Measurements from ENCODE around the gene SPINK4. TPM values are rescaled to one million over a fixed set of nuclear protein-coding genes. Genes with fewer than 3 reads are reported as not detected.

Gene SPINK4
- total and polyA plus RNA-seq, 4 donors, result not detected

DNA sequence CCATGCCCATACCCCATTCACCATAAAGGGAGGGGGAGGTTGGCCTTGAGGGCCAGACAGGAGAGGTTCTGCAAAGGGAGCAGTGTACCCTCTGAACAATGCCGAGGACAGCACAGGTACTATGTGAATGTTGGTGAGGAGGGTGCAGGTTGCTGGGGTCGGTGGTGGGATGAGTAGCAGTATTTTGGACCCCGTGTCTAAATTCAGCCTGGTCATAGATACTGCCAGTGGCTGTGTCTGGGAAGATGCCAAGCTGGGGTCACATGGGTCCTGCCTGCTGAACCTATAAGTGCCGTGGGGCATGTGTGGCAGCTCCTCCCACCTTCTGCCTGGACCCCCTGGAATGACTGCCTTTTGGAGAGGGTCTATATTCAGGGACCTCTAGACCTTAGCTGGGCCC lies 11.4 kb upstream of the SPINK4 start:
- H3K9me3 ChIP-seq (ENCODE audit: control insufficient read depth, insufficient read depth, low read length), result no peaks in the 10 kb centered on the region
- H3K36me3 ChIP-seq (ENCODE audit: control insufficient read depth, insufficient read depth, low read length), result no peaks in the 10 kb centered on the region
- WGBS (ENCODE audit: insufficient coverage), result 80% methylated on average over 4 of the region's 4 CpGs
- DNase-seq (ENCODE audit: low read depth in 4 of 6, low spot score in 6 of 6), result no peak
- no peak overlapping the region for H3K4me3 ChIP-seq (ENCODE audit: low read depth, low read length)
- peaks cover 4% of the 10 kb centered on the region for H3K27me3 ChIP-seq (ENCODE audit: control insufficient read depth, insufficient read depth, low read length)
- H3K27ac ChIP-seq (ENCODE audit: low read depth, low read length), result no peak overlapping the region
- no peaks in the 10 kb centered on the region for H3K4me1 ChIP-seq (ENCODE audit: control insufficient read depth, insufficient read depth, low read length)

GRCh38 chr9:33229359-33230114 lies 10.4 kb upstream of the SPINK4 start:
- no peak for DNase-seq (ENCODE audit: low read depth in 4 of 6, low spot score in 6 of 6)
- H3K27ac ChIP-seq (ENCODE audit: low read depth, low read length), result no peak overlapping the region
- H3K36me3 ChIP-seq (ENCODE audit: control insufficient read depth, insufficient read depth, low read length), result no peaks in the 10 kb centered on the region
- peaks cover 4% of the 10 kb centered on the region for H3K27me3 ChIP-seq (ENCODE audit: control insufficient read depth, insufficient read depth, low read length)
- no peaks in the 10 kb centered on the region for H3K4me1 ChIP-seq (ENCODE audit: control insufficient read depth, insufficient read depth, low read length)
- no peaks in the 10 kb centered on the region for H3K9me3 ChIP-seq (ENCODE audit: control insufficient read depth, insufficient read depth, low read length)
- no peak overlapping the region for H3K4me3 ChIP-seq (ENCODE audit: low read depth, low read length)
- WGBS (ENCODE audit: insufficient coverage), result 73% methylated on average over 7 of the region's 9 CpGs

DNA sequence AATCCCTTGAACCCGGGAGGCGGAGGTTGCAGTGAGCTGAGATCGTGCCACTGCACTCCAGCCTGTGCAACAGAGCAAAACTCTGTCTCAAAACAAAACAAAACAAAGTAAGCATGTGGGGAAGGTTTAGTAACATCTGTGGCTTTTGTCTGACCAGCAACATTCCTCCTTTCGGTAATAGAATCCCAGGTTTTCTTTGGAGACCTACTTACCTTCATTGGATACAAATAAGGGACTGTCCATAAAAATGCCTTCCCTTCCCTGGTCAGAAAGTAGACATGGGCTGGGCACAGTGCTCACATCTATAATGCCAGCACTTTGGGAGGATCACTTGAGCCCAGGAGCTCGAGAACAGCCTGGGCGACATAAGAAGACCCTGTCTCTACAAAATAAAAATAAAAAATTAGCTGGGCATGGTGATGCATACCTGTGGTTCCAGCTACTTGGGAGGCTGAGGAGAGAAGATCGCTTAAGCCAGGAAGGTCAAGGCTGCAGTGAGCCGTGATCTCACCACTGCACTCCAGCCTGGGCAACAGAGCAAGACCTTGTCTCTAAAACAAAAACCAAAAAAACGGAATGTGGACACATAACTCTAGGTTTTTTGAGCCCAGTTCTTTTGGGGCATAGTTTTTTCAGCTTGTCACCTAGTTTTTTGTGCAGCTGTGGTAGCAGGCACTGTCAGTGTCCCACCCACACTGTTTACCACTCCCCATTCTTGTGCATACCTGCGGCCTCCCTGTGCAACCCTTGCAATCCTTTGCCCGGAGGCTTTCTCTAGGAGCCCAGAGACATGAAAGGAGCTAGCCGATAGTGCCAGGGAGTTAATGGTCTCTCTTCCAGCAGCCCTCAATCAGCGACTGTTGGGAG lies 9.0 kb upstream of the SPINK4 start:
- Histone ChIP-seq H3K9me3 (ENCODE audit: control insufficient read depth, insufficient read depth, low read length) (no peaks in the 10 kb centered on the region), H3K27me3 (ENCODE audit: control insufficient read depth, insufficient read depth, low read length) (peaks cover 4% of the 10 kb centered on the region), H3K36me3 (ENCODE audit: control insufficient read depth, insufficient read depth, low read length) (no peaks in the 10 kb centered on the region), H3K4me1 (ENCODE audit: control insufficient read depth, insufficient read depth, low read length) (no peaks in the 10 kb centered on the region), H3K27ac (ENCODE audit: low read depth, low read length) (no peak overlapping the region), H3K4me3 (ENCODE audit: low read depth, low read length) (no peak overlapping the region)
- no peak for DNase-seq (ENCODE audit: low read depth in 4 of 6, low spot score in 6 of 6)
- 79% methylated on average over 8 of the region's 13 CpGs for WGBS (ENCODE audit: insufficient coverage)

GRCh38 chr9:33231623-33231942 lies 8.4 kb upstream of the SPINK4 start:
- DNase-seq (ENCODE audit: low read depth in 4 of 6, low spot score in 6 of 6), result no peak
- Histone ChIP-seq H3K27me3 (ENCODE audit: control insufficient read depth, insufficient read depth, low read length) (peaks cover 6% of the 10 kb centered on the region), H3K9me3 (ENCODE audit: control insufficient read depth, insufficient read depth, low read length) (no peaks in the 10 kb centered on the region), H3K36me3 (ENCODE audit: control insufficient read depth, insufficient read depth, low read length) (no peaks in the 10 kb centered on the region), H3K27ac (ENCODE audit: low read depth, low read length) (no peak overlapping the region), H3K4me1 (ENCODE audit: control insufficient read depth, insufficient read depth, low read length) (no peaks in the 10 kb centered on the region), H3K4me3 (ENCODE audit: low read depth, low read length) (no peak overlapping the region)
- WGBS (ENCODE audit: insufficient coverage), result 86% methylated on average over 1 of the region's 2 CpGs

DNA sequence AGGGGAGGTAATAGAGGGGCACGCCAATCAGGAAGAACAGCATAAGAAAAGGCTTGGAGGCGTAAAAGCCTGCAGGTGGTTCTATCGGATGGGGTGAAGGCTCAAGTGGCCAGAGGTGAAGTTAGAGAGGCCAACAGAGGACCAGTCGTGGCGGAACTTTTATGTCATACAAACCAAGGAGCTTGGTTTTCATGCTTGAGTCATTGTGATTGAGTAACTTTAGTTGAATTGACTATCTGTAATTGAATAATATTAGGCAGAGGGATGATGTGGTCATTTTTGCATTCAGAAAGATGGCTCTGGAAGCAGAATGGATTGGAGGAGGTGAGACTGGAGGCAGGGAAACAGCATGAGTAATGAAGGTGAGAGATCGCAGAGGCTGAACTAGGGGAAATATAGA lies 7.2 kb upstream of the SPINK4 start:
- H3K27me3 ChIP-seq (ENCODE audit: control insufficient read depth, insufficient read depth, low read length), result peaks cover 6% of the 10 kb centered on the region
- 87% methylated on average over 6 of the region's 6 CpGs for WGBS (ENCODE audit: insufficient coverage)
- no peak overlapping the region for H3K27ac ChIP-seq (ENCODE audit: low read depth, low read length)
- no peaks in the 10 kb centered on the region for H3K9me3 ChIP-seq (ENCODE audit: control insufficient read depth, insufficient read depth, low read length)
- DNase-seq (ENCODE audit: low read depth in 4 of 6, low spot score in 6 of 6), result no peak
- H3K4me3 ChIP-seq (ENCODE audit: low read depth, low read length), result no peak overlapping the region
- H3K36me3 ChIP-seq (ENCODE audit: control insufficient read depth, insufficient read depth, low read length), result no peaks in the 10 kb centered on the region
- H3K4me1 ChIP-seq (ENCODE audit: control insufficient read depth, insufficient read depth, low read length), result no peaks in the 10 kb centered on the region

- Histone ChIP-seq H3K4me3 (ENCODE audit: low read depth, low read length) (no peak overlapping the region), H3K9me3 (ENCODE audit: control insufficient read depth, insufficient read depth, low read length) (no peaks in the 10 kb centered on the region), H3K27ac (ENCODE audit: low read depth, low read length) (no peak overlapping the region), H3K27me3 (ENCODE audit: control insufficient read depth, insufficient read depth, low read length) (peaks cover 6% of the 10 kb centered on the region), H3K36me3 (ENCODE audit: control insufficient read depth, insufficient read depth, low read length) (no peaks in the 10 kb centered on the region), H3K4me1 (ENCODE audit: control insufficient read depth, insufficient read depth, low read length) (no peaks in the 10 kb centered on the region)
- 100% methylated on average over 1 of the region's 1 CpG for WGBS (ENCODE audit: insufficient coverage)
- DNase-seq (ENCODE audit: low read depth in 4 of 6, low spot score in 6 of 6), result peak in 1 of 6 donors; percentile 27
Measured at GRCh38 chr9:33233626-33234342, 6.2 kb upstream of the SPINK4 start.

DNA sequence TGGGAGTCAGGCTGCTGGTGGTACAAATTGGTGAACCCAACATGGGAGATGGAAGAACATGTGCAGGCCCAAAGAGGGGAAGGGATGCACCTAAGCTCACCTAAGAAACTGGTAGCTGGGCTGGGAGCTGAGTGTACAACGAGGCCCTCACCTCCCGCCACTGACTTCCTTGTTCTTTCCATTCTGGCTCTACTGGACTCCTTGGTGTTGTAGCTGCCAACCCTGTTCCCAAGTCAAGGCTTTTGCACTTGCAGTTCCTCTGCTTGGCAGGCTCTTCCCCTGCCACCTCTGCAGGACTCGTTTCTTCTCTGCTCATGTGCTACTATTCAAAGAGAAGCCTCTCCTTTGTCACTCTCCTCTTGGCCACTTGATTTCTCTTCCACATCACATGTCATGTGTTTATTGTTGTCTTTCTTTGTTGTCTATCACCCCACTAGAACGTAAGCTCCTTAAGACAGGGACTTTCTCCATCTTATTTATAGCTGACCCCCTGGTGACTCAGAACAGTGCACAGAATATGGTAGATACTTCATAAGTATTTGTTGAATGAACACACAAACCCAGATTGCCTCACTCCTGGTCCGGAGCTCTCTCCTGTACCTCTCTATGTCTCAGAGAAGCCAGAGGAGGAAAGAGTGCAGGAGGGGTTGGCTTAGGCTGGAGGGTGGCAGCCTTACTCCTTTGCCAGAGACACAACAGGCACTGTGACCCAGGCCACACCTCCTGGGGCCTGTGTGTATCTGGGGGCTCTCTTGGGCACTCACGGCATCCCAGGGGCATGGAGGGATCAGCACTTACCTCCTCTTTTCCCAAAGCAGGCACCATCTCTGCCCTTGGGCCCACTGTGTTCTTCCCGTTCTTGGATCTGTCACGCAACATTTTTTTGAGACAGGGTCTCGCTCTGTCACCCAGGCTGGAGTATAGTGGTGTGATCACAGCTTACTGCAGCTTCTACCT lies 5.2 kb upstream of the SPINK4 start:
- H3K4me1 ChIP-seq (ENCODE audit: control insufficient read depth, insufficient read depth, low read length), result no peaks in the 10 kb centered on the region
- DNase-seq (ENCODE audit: low read depth in 4 of 6, low spot score in 6 of 6), result no peak
- H3K4me3 ChIP-seq (ENCODE audit: low read depth, low read length), result no peak overlapping the region
- H3K27ac ChIP-seq (ENCODE audit: low read depth, low read length), result no peak overlapping the region
- H3K36me3 ChIP-seq (ENCODE audit: control insufficient read depth, insufficient read depth, low read length), result no peaks in the 10 kb centered on the region
- WGBS (ENCODE audit: insufficient coverage), result 72% methylated on average over 4 of the region's 9 CpGs
- no peaks in the 10 kb centered on the region for H3K9me3 ChIP-seq (ENCODE audit: control insufficient read depth, insufficient read depth, low read length)
- H3K27me3 ChIP-seq (ENCODE audit: control insufficient read depth, insufficient read depth, low read length), result peaks cover 6% of the 10 kb centered on the region

DNA sequence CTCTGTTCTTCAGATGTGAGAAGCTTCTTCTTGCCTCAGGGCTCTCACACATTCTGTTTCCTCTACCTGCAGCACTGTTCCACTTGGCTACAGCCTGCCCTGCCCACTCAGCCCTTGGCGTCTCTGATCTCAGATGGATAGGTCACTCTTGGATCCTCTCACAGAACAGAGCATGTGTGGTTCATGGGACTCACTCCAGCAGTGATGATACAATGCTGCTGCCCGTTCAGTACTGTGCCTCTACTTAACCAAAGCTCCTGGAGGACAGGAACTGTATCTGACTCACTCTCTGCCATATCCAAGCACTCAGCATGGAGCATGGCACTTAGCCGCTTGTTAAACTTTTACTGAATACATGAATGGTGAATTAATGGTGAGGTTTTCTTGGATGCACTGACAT lies 3.4 kb upstream of the SPINK4 start:
- Histone ChIP-seq H3K4me1 (ENCODE audit: control insufficient read depth, insufficient read depth, low read length) (no peaks in the 10 kb centered on the region), H3K4me3 (ENCODE audit: low read depth, low read length) (no peak overlapping the region), H3K27me3 (ENCODE audit: control insufficient read depth, insufficient read depth, low read length) (peaks cover 2% of the 10 kb centered on the region), H3K27ac (ENCODE audit: low read depth, low read length) (no peak overlapping the region), H3K9me3 (ENCODE audit: control insufficient read depth, insufficient read depth, low read length) (no peaks in the 10 kb centered on the region), H3K36me3 (ENCODE audit: control insufficient read depth, insufficient read depth, low read length) (no peaks in the 10 kb centered on the region)
- WGBS (ENCODE audit: insufficient coverage), result 55% methylated on average over 2 of the region's 3 CpGs
- no peak for DNase-seq (ENCODE audit: low read depth in 4 of 6, low spot score in 6 of 6)

- no peaks in the 10 kb centered on the region for H3K4me1 ChIP-seq (ENCODE audit: control insufficient read depth, insufficient read depth, low read length)
- no peaks in the 10 kb centered on the region for H3K9me3 ChIP-seq (ENCODE audit: control insufficient read depth, insufficient read depth, low read length)
- H3K36me3 ChIP-seq (ENCODE audit: control insufficient read depth, insufficient read depth, low read length), result no peaks in the 10 kb centered on the region
- 78% methylated on average over 3 of the region's 5 CpGs for WGBS (ENCODE audit: insufficient coverage)
- H3K27ac ChIP-seq (ENCODE audit: low read depth, low read length), result no peak overlapping the region
- no peak overlapping the region for H3K4me3 ChIP-seq (ENCODE audit: low read depth, low read length)
- no peak for DNase-seq (ENCODE audit: low read depth in 4 of 6, low spot score in 6 of 6)
- H3K27me3 ChIP-seq (ENCODE audit: control insufficient read depth, insufficient read depth, low read length), result no peaks in the 10 kb centered on the region
Measured at GRCh38 chr9:33241298-33241697, 1.3 kb downstream of the SPINK4 start.
